ENCODE data around the gene INS.

INS gene

GRCh38 chr11:2115308-2115707 lies 45.7 kb downstream of the INS start:
- no peak for DNase-seq (ENCODE audit: low read depth in 2 of 2)

- DNase-seq (ENCODE audit: low read depth in 2 of 2) = no peak
Measured at GRCh38 chr11:2114430-2115241, 46.4 kb downstream of the INS start.

DNA sequence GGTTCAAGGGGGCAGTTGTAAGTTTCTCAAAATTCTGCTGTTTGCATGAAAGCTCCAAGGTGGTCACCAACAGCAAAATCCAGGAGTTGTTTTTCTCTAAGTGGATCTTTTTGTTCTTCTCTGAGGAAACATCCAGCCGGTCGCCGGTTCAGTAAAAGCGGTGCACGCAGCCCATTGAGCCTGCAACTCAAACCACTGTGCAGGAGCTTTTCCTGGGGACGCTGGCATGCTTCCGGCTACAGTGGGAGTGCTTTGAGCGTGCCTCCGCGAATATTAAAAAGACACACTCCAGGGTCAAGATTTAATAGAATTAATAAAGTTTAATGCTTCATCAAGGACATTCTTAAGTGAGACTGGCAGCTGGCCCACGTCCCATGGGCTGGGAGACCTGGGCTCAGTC lies 47.2 kb downstream of the INS start:
- no peak for DNase-seq (ENCODE audit: low read depth in 2 of 2)

DNA sequence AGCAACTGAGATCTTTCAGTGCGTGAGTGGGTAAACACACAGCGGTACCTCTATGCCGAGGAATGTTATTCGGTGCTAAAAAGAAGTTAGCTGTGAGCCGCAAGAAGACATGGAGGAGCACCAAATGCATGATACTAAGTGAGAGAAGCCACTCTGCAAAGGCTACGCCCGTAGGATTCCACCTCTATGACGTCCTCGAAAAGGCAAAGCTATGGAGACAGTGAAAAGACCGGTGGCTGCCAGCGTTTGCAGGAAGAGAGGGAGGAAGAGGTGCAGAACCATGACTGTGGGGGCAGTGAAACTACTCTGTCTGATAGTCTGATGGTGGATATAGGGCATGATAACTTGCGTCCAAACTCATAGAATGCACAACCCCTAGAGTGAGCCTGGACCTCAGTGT lies 50.5 kb downstream of the INS start:
- DNase-seq (ENCODE audit: low read depth in 2 of 2) = no peak

Data from stimulated activated CD4-positive, alpha-beta T cell treated with anti-CD3 and anti-CD28 coated beads, Interleukin-1b, Interleukin-23, amount 100 ng/mL, for 4 hours (primary cell).